Natural killer cell (primary cell): ENCODE results near the gene IDH3G. TPM values are rescaled to one million over a fixed set of nuclear protein-coding genes. Genes with fewer than 3 reads are reported as not detected.

Source experiments
- ATAC-seq, 3 donors: fragments of 150-1000 bp in 2 of 3; fragments of 200-7000 bp in 1 of 3; cut with Tn5 transposase; 1 replicate in 1 of 3; 2 replicates in 2 of 3; pipeline ENCODE4 v1.10.0; 2021; ENCODE audit warnings: mild to moderate bottlenecking in 2 of 3, moderate library complexity in 2 of 3
- DNase-seq, 2 donors: peaks; one replicate each; pipeline versions ENCODE4 v3.0.0 to v3.0.0-alpha.2; 2013 to 2021; ENCODE audit warnings: mixed read lengths in 1 of 2
- H3K27ac ChIP-seq: one replicate; pipeline ENCODE4 v1.5.1; 2013; ENCODE audit warnings: mild to moderate bottlenecking, low read length
- H3K27me3 ChIP-seq: one replicate; pipeline ENCODE4 v1.6.1; 2013; ENCODE audit warnings: low read length; ENCODE audit not compliant: control insufficient read depth, insufficient read depth
- H3K36me3 ChIP-seq: one replicate; pipeline ENCODE4 v1.6.1; 2013; ENCODE audit warnings: low read length; ENCODE audit not compliant: control insufficient read depth, insufficient read depth
- H3K4me1 ChIP-seq: one replicate; pipeline ENCODE4 v1.6.1; 2013; ENCODE audit warnings: low read length; ENCODE audit not compliant: control insufficient read depth, insufficient read depth
- H3K4me3 ChIP-seq: one replicate; pipeline ENCODE4 v1.5.1; 2013; ENCODE audit warnings: low read length
- H3K9me3 ChIP-seq: one replicate; pipeline ENCODE4 v1.6.1; 2013; ENCODE audit warnings: low read length; ENCODE audit not compliant: control insufficient read depth, insufficient read depth
- H3K27ac Mint-ChIP-seq, 2 donors: one replicate each; pipeline ENCODE4 v1.8.0; 2022; ENCODE audit warnings: mild to moderate bottlenecking in 2 of 2, mixed read lengths in 2 of 2, moderate library complexity in 1 of 2
- H3K27me3 Mint-ChIP-seq, 2 donors: one replicate each; pipeline ENCODE4 v1.8.0; 2022; ENCODE audit warnings: low read depth in 2 of 2, mixed read lengths in 2 of 2
- H3K36me3 Mint-ChIP-seq: one replicate; pipeline ENCODE4 v1.8.0; 2022; ENCODE audit warnings: mixed read lengths
- H3K4me1 Mint-ChIP-seq, 2 donors: one replicate each; pipeline ENCODE4 v1.8.0; 2022; ENCODE audit warnings: mixed read lengths in 2 of 2
- H3K4me3 Mint-ChIP-seq: one replicate; pipeline ENCODE4 v1.8.0; 2022; ENCODE audit warnings: mild to moderate bottlenecking, moderate library complexity, mixed read lengths
- H3K9me3 Mint-ChIP-seq, 2 donors: one replicate each; pipeline ENCODE4 v1.8.0; 2022; ENCODE audit warnings: mixed read lengths in 2 of 2
- WGBS: methylation state at CpG from one replicate; pipeline ENCODE4 v1.1.7; 2013; ENCODE audit warnings: missing lambda C conversion rate; ENCODE audit not compliant: insufficient coverage; 5-methylcytosine and 5-hydroxymethylcytosine counted together
- intact Hi-C: fragments of 100-400 bp; cut with micrococcal nuclease; formaldehyde crosslinking; loops from one replicate; pipeline ENCODE4 v1.14.2; 2022
- total RNA-seq, 4 donors: library from RNA; stranded (reverse); fragments of 120-200 nt in 1 of 4; gene quantifications; one replicate each; pipeline versions ENCODE4 v1.2.3 to v1.2.4, GENCODE V29; 2013 to 2022
- TF ChIP-seq, protein P1 (sequence below): fragments of 200-600 bp; IDR thresholded peaks from one replicate; pipeline ENCODE4 v1.8.0; 2022; ENCODE audit warnings: antibody characterized with exemption

The IDH3G gene
- total RNA-seq, 3 donors from 2014 or later (not counting 1 experiment from before 2014, with no cell fraction given): 70.1 to 76.5 (median 71.1) TPM

DNA sequence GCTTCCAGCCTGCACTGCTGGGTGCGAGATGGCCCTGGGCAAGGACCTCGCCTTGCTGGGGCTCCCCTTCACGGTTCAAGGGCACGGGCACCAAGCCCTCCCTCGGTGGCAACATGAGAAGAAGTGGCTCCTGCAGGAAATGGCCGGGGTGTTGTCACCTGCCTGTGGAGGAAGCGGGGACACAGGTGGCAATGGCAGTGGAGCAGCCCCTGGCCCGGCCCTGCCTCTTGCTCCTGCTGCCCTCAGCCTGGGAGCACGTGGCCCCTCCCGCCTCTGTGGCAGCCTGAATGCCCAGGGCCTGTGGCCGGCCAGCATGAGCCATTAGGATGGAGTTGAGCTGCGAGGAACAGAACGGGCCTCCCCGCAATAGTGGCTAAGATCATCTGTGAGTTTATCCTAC lies 52.7 kb downstream of the IDH3G start:
- ATAC-seq (no peak), DNase-seq (no peak)
- no peaks in the 10 kb centered on the region for H3K27me3 ChIP-seq
- peaks cover 4% of the 10 kb centered on the region for H3K36me3 ChIP-seq
- Mint-ChIP-seq H3K4me3 (no peak overlapping the region), H3K36me3 (no peaks in the 10 kb centered on the region), H3K9me3 (no peaks in the 10 kb centered on the region), H3K4me1 (peaks cover 0 to 7% of the 10 kb centered on the region in 2 donors), H3K27me3 (peaks cover 6 to 7% of the 10 kb centered on the region in 2 donors), H3K27ac (no peak overlapping the region)
- 73% methylated on average over 14 of the region's 14 CpGs for WGBS
- no peak overlapping the region for H3K4me3 ChIP-seq
- TF ChIP-seq, protein P1, sequence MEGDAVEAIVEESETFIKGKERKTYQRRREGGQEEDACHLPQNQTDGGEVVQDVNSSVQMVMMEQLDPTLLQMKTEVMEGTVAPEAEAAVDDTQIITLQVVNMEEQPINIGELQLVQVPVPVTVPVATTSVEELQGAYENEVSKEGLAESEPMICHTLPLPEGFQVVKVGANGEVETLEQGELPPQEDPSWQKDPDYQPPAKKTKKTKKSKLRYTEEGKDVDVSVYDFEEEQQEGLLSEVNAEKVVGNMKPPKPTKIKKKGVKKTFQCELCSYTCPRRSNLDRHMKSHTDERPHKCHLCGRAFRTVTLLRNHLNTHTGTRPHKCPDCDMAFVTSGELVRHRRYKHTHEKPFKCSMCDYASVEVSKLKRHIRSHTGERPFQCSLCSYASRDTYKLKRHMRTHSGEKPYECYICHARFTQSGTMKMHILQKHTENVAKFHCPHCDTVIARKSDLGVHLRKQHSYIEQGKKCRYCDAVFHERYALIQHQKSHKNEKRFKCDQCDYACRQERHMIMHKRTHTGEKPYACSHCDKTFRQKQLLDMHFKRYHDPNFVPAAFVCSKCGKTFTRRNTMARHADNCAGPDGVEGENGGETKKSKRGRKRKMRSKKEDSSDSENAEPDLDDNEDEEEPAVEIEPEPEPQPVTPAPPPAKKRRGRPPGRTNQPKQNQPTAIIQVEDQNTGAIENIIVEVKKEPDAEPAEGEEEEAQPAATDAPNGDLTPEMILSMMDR: no peak
- intact Hi-C loops: no loop called here
- no peak overlapping the region for H3K27ac ChIP-seq
- H3K9me3 ChIP-seq: no peaks in the 10 kb centered on the region
- peaks cover 15% of the 10 kb centered on the region for H3K4me1 ChIP-seq

DNA sequence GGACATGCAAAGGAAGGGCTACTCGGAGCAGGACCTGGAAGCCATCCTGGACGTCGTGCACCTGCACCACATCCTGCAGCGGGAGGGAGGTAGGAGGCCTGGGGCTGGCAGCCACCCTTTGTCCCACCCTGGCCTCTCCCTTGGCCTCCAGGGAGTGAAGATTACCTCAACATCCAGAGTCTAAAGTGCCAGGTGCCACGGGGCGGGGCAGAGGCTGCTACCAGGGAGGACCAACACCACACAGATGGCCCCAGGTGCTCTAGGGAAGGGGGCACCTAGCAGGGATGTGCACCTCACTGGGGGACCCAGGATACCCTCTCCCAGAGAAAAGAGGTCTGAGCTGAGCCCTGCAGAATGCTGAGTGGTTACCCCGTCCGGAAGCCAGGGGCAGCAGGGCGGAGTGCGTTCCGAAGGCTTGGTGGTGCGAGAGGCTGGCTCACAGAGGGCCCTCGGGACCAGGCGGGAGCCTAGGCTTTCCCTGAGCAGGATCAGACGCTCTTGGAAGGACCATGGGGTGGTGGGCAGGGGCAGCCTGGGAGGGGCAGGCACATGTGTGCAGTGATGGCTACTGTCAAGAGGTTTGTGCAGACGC lies 53.4 kb downstream of the IDH3G start:
- Mint-ChIP-seq H3K9me3 (no peaks in the 10 kb centered on the region), H3K4me1 (peaks cover 0 to 7% of the 10 kb centered on the region in 2 donors), H3K27ac (no peak overlapping the region), H3K4me3 (no peak overlapping the region), H3K27me3 (peaks cover 0 to 4% of the 10 kb centered on the region in 2 donors), H3K36me3 (no peaks in the 10 kb centered on the region)
- Histone ChIP-seq H3K9me3 (no peaks in the 10 kb centered on the region), H3K4me1 (peaks cover 15% of the 10 kb centered on the region), H3K36me3 (peaks cover 8% of the 10 kb centered on the region), H3K27me3 (no peaks in the 10 kb centered on the region), H3K4me3 (no peak overlapping the region), H3K27ac (no peak overlapping the region)
- no peak for ATAC-seq
- TF ChIP-seq, protein P1: no peak
- DNase-seq: no peak
- intact Hi-C loops: no loop called here
- 83% methylated on average over 12 of the region's 16 CpGs for WGBS

DNA sequence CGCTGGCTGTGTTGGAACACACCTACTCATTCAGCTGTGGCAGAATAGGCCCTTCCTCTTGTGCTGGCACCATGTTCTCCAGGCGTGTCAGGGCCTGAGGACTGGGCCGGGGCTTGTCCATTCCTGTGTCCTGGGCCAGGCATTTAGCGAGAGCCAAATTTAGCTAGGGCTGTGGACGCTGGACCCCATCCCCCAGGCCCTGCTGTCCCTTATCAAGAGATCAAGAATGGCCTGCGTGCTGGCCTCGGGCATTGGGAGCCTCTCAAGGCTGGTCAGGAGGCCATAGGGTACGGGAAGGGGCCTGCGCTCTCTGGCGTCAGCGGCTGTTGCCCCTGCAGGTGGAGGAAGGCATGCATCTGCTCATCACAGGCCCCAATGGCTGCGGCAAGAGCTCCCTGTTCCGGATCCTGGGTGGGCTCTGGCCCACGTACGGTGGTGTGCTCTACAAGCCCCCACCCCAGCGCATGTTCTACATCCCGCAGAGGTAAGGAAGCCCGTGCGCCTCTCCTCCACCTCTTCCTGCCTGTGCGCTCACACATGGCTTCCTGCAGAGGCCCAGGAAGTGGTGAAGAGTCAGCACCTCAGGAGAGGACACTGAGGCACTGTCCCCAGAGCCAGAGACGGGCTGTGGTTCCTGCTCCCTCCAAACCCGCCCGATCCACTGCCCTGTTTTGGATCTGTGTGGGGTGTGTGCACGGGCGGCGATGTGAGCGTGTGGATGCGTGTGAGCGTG lies 54.3 kb downstream of the IDH3G start:
- WGBS: 73% methylated on average over 29 of the region's 29 CpGs

More for the DNA sequence above, 54.3 kb downstream of the IDH3G start:
- no peak overlapping the region for H3K27ac Mint-ChIP-seq
- H3K36me3 Mint-ChIP-seq: no peaks in the 10 kb centered on the region
- Histone ChIP-seq H3K4me1 (peaks cover 17% of the 10 kb centered on the region), H3K27ac (no peak overlapping the region), H3K4me3 (no peak overlapping the region), H3K27me3 (no peaks in the 10 kb centered on the region), H3K9me3 (no peaks in the 10 kb centered on the region), H3K36me3 (peaks cover 8% of the 10 kb centered on the region)
- intact Hi-C loops: no loop called here
- H3K4me3 Mint-ChIP-seq: no peak overlapping the region
- DNase-seq (peak in 1 of 2 donors; percentile 51), ATAC-seq (no peak)
- TF ChIP-seq, protein P1: no peak
- H3K27me3 Mint-ChIP-seq: peaks cover 0 to 4% of the 10 kb centered on the region in 2 donors
- H3K9me3 Mint-ChIP-seq: no peaks in the 10 kb centered on the region
- peaks cover 8 to 15% of the 10 kb centered on the region in 2 donors for H3K4me1 Mint-ChIP-seq
